GM18861 (cell line): ENCODE results near the gene SESTD1.
"Not testable (repeated sequence)": the region's sequence is repeated elsewhere in the genome, so short reads cannot be mapped to it uniquely, and the experiment has no call there.

Source experiments
- ATAC-seq: cut with Tn5 transposase; IDR thresholded peaks from one replicate; pipeline ENCODE4 v1.9.1; 2021; ENCODE audit not compliant: unreplicated experiment

The SESTD1 gene

GRCh38 chr2:179124282-179124681 is 140.3 kb downstream of the SESTD1 start:
- ATAC-seq = no peak

- no peak for ATAC-seq
Measured at GRCh38 chr2:179123272-179123662, 141.4 kb downstream of the SESTD1 start.

- ATAC-seq = peak; percentile 60
Measured at GRCh38 chr2:179107737-179108136, 156.9 kb downstream of the SESTD1 start.

- peak; percentile 87 for ATAC-seq
Measured at GRCh38 chr2:179106676-179107428, 157.8 kb downstream of the SESTD1 start.

GRCh38 chr2:179106342-179106675 is 158.3 kb downstream of the SESTD1 start:
- ATAC-seq = peak; percentile 1

- no peak for ATAC-seq
Measured at GRCh38 chr2:179104736-179105135, 159.9 kb downstream of the SESTD1 start.

- ATAC-seq = no peak
Measured at GRCh38 chr2:179098080-179098689, 166.4 kb downstream of the SESTD1 start.

- no peak for ATAC-seq
Measured at GRCh38 chr2:179097131-179097530, 167.5 kb downstream of the SESTD1 start.

- ATAC-seq = peak; percentile 99
Measured at GRCh38 chr2:179096090-179096489, 168.5 kb downstream of the SESTD1 start.

- ATAC-seq = not testable (repeated sequence)
Measured at GRCh38 chr2:179092912-179093311, 171.7 kb downstream of the SESTD1 start.

GRCh38 chr2:179082697-179083096 is 181.9 kb downstream of the SESTD1 start:
- no peak for ATAC-seq

- ATAC-seq = no peak
Measured at GRCh38 chr2:179081954-179082353, 182.7 kb downstream of the SESTD1 start.

GRCh38 chr2:179072527-179072926 is 192.1 kb downstream of the SESTD1 start:
- ATAC-seq = no peak

- ATAC-seq = no peak
Measured at GRCh38 chr2:179071810-179072355, 192.7 kb downstream of the SESTD1 start.

- ATAC-seq = no peak
Measured at GRCh38 chr2:179070895-179071294, 193.7 kb downstream of the SESTD1 start.

- ATAC-seq = no peak
Measured at GRCh38 chr2:179069685-179070084, 194.9 kb downstream of the SESTD1 start.

GRCh38 chr2:179068991-179069643 is 195.5 kb downstream of the SESTD1 start:
- no peak for ATAC-seq

- peak; percentile 84 for ATAC-seq
Measured at GRCh38 chr2:179059026-179059700, 205.5 kb downstream of the SESTD1 start.

GRCh38 chr2:179057737-179058136 is 206.9 kb downstream of the SESTD1 start:
- no peak for ATAC-seq

- ATAC-seq = not testable (repeated sequence)
Measured at GRCh38 chr2:179053568-179053967, 211.1 kb downstream of the SESTD1 start.
